ENCODE data around the gene GEMIN4.

GRCh38 chr17:759964-760363 is 7.9 kb upstream of the GEMIN4 start:
- TF ChIP-seq CTCF (IDR thresholded peaks at IDR 0.05; ENCODE audit: low read depth, low read length) = no peak
- no peak for TF ChIP-seq EZH2phosphoT487 (IDR thresholded peaks at IDR 0.05; ENCODE audit: low read depth)
